ENCODE measurements around the gene REEP6.

- TF ChIP-seq CTCF (IDR thresholded peaks at IDR 0.05 in 8 of 11, conservative IDR thresholded peaks at IDR 0.05 in 3 of 11) (no peak), POLR2A (IDR thresholded peaks at IDR 0.05) (no peak), POLR2AphosphoS5 (IDR thresholded peaks at IDR 0.05) (no peak)
These were observed 38.8 kb upstream of the REEP6 start for GRCh38 chr19:1451916-1452801.
